ENCODE data around the gene CDKN1A.

The CDKN1A gene

DNA sequence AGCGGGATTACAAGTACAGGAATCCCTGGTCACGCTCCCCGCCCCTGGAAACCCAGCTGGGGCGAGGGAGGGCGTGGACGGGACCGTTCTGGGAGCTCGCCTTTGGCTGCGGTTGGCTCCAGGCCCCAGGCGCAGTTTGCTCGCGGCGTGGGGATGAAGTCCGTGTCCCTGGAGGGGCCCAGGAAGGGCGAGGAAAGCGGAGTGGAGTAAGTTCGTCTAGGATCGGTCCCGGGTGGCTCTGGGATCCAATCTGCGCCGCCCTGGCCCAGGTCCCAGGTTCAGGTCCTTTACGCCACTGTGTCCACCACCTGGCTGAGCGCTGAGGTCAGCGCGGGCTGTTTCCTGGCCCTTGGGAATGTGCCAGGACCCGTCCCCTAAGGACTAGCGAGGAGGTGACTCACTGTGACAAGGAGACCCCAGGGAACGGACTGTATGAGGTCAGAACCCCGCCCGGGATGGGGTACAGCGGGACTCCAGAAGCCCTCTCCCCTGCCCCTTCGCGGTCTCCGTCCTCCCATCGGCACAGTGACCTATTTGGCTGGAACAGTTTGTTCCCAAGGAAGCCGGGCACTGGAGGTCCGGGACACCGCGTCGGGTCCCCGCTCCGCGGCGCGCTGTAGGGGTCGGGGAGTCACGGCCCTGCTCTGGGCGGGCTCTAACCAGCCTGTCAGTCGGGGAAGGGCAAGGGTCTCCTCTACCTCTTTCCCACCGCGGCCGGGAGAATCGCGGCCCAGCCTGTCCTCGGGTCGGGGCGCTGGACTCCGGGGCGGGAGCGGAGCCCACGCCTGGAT is 724 bp downstream of the CDKN1A start (continued):
- TF ChIP-seq GLI2 (tag by site-specific recombination; IDR thresholded peaks at IDR 0.05; ENCODE audit: borderline replicate concordance, low read depth) (no peak), SP3 (tag by site-specific recombination; IDR thresholded peaks at IDR 0.05) (no peak), ZNF548 (tag by site-specific recombination; IDR thresholded peaks at IDR 0.05) (no peak), ZNF133 (tag by site-specific recombination; IDR thresholded peaks at IDR 0.05) (no peak), ZNF423 (tag by site-specific recombination; IDR thresholded peaks at IDR 0.05) (peak; percentile 50), ZNF335 (tag by site-specific recombination; conservative IDR thresholded peaks at IDR 0.05) (peak; percentile 1; the same call in 1 of the 2 replicates), ZNF600 (tag by site-specific recombination; IDR thresholded peaks at IDR 0.05) (peak; percentile 15), ZNF776 (tag by site-specific recombination; IDR thresholded peaks at IDR 0.05; ENCODE audit: borderline replicate concordance) (no peak), GLIS2 (tag by site-specific recombination; IDR thresholded peaks at IDR 0.05) (peak; percentile 86), BCL11A (tag by site-specific recombination; IDR thresholded peaks at IDR 0.05; ENCODE audit: low read depth) (peak; percentile 71; the same call in 1 of the 2 replicates), ZBTB20 (tag by site-specific recombination; IDR thresholded peaks at IDR 0.05) (peak; percentile 66), ZNF624 (tag by site-specific recombination; IDR thresholded peaks at IDR 0.05) (no peak), ZNF48 (tag by site-specific recombination; IDR thresholded peaks at IDR 0.05) (no peak), ZBTB48 (tag by site-specific recombination; IDR thresholded peaks at IDR 0.05) (peak; percentile 64), ZNF76 (tag by site-specific recombination; IDR thresholded peaks at IDR 0.05; ENCODE audit: borderline replicate concordance, low read depth) (peak; percentile 75; the same call in 1 of the 2 replicates), ZNF610 (tag by site-specific recombination; IDR thresholded peaks at IDR 0.05; ENCODE audit: borderline replicate concordance) (no peak; the same call in 1 of the 2 replicates), KLF16 (tag by site-specific recombination; IDR thresholded peaks at IDR 0.05) (no peak; the same call in 1 of the 2 replicates), ZNF514 (tag by site-specific recombination; IDR thresholded peaks at IDR 0.05) (no peak), ZNF621 (tag by site-specific recombination; IDR thresholded peaks at IDR 0.05) (no peak), ZNF302 (tag by site-specific recombination; IDR thresholded peaks at IDR 0.05; ENCODE audit: low read depth) (no peak), ZXDB (tag by site-specific recombination; IDR thresholded peaks at IDR 0.05) (peak; percentile 81), ZNF561 (tag by site-specific recombination; IDR thresholded peaks at IDR 0.05; ENCODE audit: borderline replicate concordance) (no peak)
- TF ChIP-seq, protein P1, sequence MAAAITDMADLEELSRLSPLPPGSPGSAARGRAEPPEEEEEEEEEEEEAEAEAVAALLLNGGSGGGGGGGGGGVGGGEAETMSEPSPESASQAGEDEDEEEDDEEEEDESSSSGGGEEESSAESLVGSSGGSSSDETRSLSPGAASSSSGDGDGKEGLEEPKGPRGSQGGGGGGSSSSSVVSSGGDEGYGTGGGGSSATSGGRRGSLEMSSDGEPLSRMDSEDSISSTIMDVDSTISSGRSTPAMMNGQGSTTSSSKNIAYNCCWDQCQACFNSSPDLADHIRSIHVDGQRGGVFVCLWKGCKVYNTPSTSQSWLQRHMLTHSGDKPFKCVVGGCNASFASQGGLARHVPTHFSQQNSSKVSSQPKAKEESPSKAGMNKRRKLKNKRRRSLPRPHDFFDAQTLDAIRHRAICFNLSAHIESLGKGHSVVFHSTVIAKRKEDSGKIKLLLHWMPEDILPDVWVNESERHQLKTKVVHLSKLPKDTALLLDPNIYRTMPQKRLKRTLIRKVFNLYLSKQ (tag by site-specific recombination; IDR thresholded peaks at IDR 0.05; ENCODE audit: borderline replicate concordance): no peak
- TF ChIP-seq, protein P2, sequence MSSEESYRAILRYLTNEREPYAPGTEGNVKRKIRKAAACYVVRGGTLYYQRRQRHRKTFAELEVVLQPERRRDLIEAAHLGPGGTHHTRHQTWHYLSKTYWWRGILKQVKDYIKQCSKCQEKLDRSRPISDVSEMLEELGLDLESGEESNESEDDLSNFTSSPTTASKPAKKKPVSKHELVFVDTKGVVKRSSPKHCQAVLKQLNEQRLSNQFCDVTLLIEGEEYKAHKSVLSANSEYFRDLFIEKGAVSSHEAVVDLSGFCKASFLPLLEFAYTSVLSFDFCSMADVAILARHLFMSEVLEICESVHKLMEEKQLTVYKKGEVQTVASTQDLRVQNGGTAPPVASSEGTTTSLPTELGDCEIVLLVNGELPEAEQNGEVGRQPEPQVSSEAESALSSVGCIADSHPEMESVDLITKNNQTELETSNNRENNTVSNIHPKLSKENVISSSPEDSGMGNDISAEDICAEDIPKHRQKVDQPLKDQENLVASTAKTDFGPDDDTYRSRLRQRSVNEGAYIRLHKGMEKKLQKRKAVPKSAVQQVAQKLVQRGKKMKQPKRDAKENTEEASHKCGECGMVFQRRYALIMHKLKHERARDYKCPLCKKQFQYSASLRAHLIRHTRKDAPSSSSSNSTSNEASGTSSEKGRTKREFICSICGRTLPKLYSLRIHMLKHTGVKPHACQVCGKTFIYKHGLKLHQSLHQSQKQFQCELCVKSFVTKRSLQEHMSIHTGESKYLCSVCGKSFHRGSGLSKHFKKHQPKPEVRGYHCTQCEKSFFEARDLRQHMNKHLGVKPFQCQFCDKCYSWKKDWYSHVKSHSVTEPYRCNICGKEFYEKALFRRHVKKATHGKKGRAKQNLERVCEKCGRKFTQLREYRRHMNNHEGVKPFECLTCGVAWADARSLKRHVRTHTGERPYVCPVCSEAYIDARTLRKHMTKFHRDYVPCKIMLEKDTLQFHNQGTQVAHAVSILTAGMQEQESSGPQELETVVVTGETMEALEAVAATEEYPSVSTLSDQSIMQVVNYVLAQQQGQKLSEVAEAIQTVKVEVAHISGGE (tag by site-specific recombination; conservative IDR thresholded peaks at IDR 0.05; ENCODE audit: low read depth): no peak
- TF ChIP-seq, protein P3, sequence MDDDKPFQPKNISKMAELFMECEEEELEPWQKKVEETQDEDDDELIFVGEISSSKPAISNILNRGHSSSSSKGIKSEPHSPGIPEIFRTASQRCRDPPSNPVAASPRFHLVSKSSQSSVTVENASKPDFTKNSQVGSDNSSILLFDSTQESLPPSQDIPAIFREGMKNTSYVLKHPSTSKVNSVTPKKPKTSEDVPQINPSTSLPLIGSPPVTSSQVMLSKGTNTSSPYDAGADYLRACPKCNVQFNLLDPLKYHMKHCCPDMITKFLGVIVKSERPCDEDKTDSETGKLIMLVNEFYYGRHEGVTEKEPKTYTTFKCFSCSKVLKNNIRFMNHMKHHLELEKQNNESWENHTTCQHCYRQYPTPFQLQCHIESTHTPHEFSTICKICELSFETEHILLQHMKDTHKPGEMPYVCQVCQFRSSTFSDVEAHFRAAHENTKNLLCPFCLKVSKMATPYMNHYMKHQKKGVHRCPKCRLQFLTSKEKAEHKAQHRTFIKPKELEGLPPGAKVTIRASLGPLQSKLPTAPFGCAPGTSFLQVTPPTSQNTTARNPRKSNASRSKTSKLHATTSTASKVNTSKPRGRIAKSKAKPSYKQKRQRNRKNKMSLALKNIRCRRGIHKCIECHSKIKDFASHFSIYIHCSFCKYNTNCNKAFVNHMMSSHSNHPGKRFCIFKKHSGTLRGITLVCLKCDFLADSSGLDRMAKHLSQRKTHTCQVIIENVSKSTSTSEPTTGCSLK (tag by site-specific recombination; IDR thresholded peaks at IDR 0.05): no peak
- TF ChIP-seq, protein P4, sequence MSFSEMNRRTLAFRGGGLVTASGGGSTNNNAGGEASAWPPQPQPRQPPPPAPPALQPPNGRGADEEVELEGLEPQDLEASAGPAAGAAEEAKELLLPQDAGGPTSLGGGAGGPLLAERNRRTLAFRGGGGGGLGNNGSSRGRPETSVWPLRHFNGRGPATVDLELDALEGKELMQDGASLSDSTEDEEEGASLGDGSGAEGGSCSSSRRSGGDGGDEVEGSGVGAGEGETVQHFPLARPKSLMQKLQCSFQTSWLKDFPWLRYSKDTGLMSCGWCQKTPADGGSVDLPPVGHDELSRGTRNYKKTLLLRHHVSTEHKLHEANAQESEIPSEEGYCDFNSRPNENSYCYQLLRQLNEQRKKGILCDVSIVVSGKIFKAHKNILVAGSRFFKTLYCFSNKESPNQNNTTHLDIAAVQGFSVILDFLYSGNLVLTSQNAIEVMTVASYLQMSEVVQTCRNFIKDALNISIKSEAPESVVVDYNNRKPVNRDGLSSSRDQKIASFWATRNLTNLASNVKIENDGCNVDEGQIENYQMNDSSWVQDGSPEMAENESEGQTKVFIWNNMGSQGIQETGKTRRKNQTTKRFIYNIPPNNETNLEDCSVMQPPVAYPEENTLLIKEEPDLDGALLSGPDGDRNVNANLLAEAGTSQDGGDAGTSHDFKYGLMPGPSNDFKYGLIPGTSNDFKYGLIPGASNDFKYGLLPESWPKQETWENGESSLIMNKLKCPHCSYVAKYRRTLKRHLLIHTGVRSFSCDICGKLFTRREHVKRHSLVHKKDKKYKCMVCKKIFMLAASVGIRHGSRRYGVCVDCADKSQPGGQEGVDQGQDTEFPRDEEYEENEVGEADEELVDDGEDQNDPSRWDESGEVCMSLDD (tag by site-specific recombination; IDR thresholded peaks at IDR 0.05): peak; percentile 88
- TF ChIP-seq, protein P5, sequence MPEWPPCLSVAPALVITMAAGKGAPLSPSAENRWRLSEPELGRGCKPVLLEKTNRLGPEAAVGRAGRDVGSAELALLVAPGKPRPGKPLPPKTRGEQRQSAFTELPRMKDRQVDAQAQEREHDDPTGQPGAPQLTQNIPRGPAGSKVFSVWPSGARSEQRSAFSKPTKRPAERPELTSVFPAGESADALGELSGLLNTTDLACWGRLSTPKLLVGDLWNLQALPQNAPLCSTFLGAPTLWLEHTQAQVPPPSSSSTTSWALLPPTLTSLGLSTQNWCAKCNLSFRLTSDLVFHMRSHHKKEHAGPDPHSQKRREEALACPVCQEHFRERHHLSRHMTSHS (tag by site-specific recombination; IDR thresholded peaks at IDR 0.05): no peak
- TF ChIP-seq, protein P6, sequence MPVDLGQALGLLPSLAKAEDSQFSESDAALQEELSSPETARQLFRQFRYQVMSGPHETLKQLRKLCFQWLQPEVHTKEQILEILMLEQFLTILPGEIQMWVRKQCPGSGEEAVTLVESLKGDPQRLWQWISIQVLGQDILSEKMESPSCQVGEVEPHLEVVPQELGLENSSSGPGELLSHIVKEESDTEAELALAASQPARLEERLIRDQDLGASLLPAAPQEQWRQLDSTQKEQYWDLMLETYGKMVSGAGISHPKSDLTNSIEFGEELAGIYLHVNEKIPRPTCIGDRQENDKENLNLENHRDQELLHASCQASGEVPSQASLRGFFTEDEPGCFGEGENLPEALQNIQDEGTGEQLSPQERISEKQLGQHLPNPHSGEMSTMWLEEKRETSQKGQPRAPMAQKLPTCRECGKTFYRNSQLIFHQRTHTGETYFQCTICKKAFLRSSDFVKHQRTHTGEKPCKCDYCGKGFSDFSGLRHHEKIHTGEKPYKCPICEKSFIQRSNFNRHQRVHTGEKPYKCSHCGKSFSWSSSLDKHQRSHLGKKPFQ (tag by site-specific recombination; IDR thresholded peaks at IDR 0.05): no peak
